ENCODE measurements around the gene CSMD2.

- no peak for TF ChIP-seq CTCF (IDR thresholded peaks at IDR 0.05)
- TF ChIP-seq EZH2 (IDR thresholded peaks at IDR 0.05): no peak
Measured at GRCh38 chr1:33588726-33589125, 576.3 kb downstream of the CSMD2 start.

Measured in neural progenitor cell (in vitro differentiated cells).